Suprapubic skin (tissue), 4 donors: Measurements from ENCODE around the gene SYPL2.

Experiments used
- EP300 ChIP-seq: sonication (generic); formaldehyde crosslinking; IDR thresholded peaks from one replicate; pipeline ENCODE4 v1.6.1; 2017; ENCODE audit warnings: antibody characterized with exemption
- POLR2A ChIP-seq, 2 donors: fragments of 450-650 bp; IDR thresholded peaks; one replicate each; pipeline ENCODE4 v1.6.1; 2017; ENCODE audit warnings: antibody characterized with exemption in 2 of 2, mild to moderate bottlenecking in 2 of 2, moderate library complexity in 2 of 2
- POLR2AphosphoS5 ChIP-seq, 3 donors: sonication (generic); formaldehyde crosslinking; IDR thresholded peaks; one replicate each; pipeline ENCODE4 v1.6.1; 2017; ENCODE audit warnings: antibody characterized with exemption in 3 of 3
- TF ChIP-seq, protein P1 (sequence below), 2 donors: fragments of 200-600 bp in 1 of 2; fragments of 450-650 bp in 1 of 2; sonication (generic) in 1 of 2; IDR thresholded peaks; one replicate each; pipeline ENCODE4 v1.5.1; 2016 to 2019; ENCODE audit warnings: antibody characterized with exemption in 2 of 2, mild to moderate bottlenecking in 1 of 2, moderate library complexity in 1 of 2

GRCh38 chr1:109490934-109491302, 24.6 kb downstream of the SYPL2 start:
- TF ChIP-seq, protein P1, sequence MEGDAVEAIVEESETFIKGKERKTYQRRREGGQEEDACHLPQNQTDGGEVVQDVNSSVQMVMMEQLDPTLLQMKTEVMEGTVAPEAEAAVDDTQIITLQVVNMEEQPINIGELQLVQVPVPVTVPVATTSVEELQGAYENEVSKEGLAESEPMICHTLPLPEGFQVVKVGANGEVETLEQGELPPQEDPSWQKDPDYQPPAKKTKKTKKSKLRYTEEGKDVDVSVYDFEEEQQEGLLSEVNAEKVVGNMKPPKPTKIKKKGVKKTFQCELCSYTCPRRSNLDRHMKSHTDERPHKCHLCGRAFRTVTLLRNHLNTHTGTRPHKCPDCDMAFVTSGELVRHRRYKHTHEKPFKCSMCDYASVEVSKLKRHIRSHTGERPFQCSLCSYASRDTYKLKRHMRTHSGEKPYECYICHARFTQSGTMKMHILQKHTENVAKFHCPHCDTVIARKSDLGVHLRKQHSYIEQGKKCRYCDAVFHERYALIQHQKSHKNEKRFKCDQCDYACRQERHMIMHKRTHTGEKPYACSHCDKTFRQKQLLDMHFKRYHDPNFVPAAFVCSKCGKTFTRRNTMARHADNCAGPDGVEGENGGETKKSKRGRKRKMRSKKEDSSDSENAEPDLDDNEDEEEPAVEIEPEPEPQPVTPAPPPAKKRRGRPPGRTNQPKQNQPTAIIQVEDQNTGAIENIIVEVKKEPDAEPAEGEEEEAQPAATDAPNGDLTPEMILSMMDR (IDR thresholded peaks at IDR 0.05): no peak
- no peak for TF ChIP-seq POLR2AphosphoS5 (IDR thresholded peaks at IDR 0.05)
- TF ChIP-seq POLR2A (IDR thresholded peaks at IDR 0.05): no peak
- TF ChIP-seq EP300: no peak
